ENCODE results near the gene GPATCH2. TPM values are rescaled to one million over a fixed set of nuclear protein-coding genes. Genes with fewer than 3 reads are reported as not detected.

GPATCH2 gene
- total RNA-seq, 2 experiments from 2014 or later = 6.0 to 6.6 TPM

DNA sequence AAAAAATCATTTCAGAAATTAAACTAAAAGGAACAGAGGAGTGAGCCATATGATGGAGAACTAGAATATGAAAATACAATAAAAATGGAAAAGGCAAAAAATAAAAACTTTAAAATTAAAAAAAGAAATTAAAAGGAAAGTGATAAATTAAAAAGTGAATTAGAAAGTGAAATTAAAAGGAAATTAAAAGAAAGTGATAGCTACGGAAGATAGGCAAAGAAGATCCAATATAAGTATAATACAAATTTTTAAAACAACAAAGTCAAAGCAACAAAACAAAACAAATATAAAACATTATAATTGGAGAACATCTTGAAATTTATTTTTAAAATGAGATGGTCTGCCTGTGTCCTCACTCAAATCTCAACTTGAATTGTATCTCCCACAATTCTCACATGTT is 165.8 kb downstream of the GPATCH2 start:
- CTCF ChIA-PET = no interaction called here
- Mint-ChIP-seq H3K27me3 (no peaks in the 10 kb centered on the region), H3K36me3 (ENCODE audit: low read depth) (peaks cover 14% of the 10 kb centered on the region), H3K4me1 (ENCODE audit: low read depth) (no peaks in the 10 kb centered on the region), H3K9me3 (peaks cover 12% of the 10 kb centered on the region), H3K27ac (no peak overlapping the region), H3K4me3 (no peak overlapping the region)
- DNase-seq = no peak
- no peak for ATAC-seq
- intact Hi-C loops (cut with micrococcal nuclease) = no loop called here
- TF ChIP-seq, protein P1, sequence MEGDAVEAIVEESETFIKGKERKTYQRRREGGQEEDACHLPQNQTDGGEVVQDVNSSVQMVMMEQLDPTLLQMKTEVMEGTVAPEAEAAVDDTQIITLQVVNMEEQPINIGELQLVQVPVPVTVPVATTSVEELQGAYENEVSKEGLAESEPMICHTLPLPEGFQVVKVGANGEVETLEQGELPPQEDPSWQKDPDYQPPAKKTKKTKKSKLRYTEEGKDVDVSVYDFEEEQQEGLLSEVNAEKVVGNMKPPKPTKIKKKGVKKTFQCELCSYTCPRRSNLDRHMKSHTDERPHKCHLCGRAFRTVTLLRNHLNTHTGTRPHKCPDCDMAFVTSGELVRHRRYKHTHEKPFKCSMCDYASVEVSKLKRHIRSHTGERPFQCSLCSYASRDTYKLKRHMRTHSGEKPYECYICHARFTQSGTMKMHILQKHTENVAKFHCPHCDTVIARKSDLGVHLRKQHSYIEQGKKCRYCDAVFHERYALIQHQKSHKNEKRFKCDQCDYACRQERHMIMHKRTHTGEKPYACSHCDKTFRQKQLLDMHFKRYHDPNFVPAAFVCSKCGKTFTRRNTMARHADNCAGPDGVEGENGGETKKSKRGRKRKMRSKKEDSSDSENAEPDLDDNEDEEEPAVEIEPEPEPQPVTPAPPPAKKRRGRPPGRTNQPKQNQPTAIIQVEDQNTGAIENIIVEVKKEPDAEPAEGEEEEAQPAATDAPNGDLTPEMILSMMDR (IDR thresholded peaks at IDR 0.05) = no peak
- POLR2A ChIA-PET = no interaction called here

DNA sequence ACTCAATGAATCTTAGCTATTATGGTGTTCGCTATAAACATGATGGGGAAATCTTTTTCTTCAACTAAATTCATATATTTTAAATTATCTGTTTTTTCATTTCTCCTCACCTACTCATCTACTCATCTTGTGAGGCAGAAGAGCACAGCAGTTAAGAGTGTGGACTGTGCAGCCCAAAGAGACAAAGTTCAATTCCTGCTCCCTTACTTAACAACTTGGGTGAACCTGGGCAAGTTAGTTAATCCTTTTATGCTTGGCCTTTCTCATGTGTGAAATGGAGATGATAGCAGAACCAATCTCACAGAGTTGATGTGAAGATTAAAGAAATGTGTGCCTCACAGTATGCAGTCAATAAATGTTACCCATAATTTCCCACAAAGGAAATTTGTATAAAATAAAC is 168.2 kb downstream of the GPATCH2 start:
- H3K27me3 Mint-ChIP-seq = no peaks in the 10 kb centered on the region
- intact Hi-C loops (cut with micrococcal nuclease) = no loop called here
- H3K4me1 Mint-ChIP-seq (ENCODE audit: low read depth) = no peaks in the 10 kb centered on the region
- ATAC-seq (no peak), DNase-seq (no peak)
- H3K27ac Mint-ChIP-seq = no peak overlapping the region
- CTCF ChIA-PET = no interaction called here
- POLR2A ChIA-PET = no interaction called here
- no peak overlapping the region for H3K4me3 Mint-ChIP-seq
- TF ChIP-seq, protein P1 (IDR thresholded peaks at IDR 0.05) = no peak
- H3K9me3 Mint-ChIP-seq = peaks cover 12% of the 10 kb centered on the region
- peaks cover 17% of the 10 kb centered on the region for H3K36me3 Mint-ChIP-seq (ENCODE audit: low read depth)

- Mint-ChIP-seq H3K4me3 (no peak overlapping the region), H3K9me3 (peaks cover 12% of the 10 kb centered on the region), H3K4me1 (ENCODE audit: low read depth) (no peaks in the 10 kb centered on the region), H3K36me3 (ENCODE audit: low read depth) (peaks cover 20% of the 10 kb centered on the region), H3K27ac (no peak overlapping the region), H3K27me3 (no peaks in the 10 kb centered on the region)
- ATAC-seq (no peak), DNase-seq (no peak)
- CTCF ChIA-PET = no interaction called here
- POLR2A ChIA-PET = no interaction called here
- TF ChIP-seq, protein P1 (IDR thresholded peaks at IDR 0.05) = no peak
- intact Hi-C loops (cut with micrococcal nuclease) = no loop called here
These were observed 168.7 kb downstream of the GPATCH2 start for GRCh38 chr1:217462159-217462558.

GRCh38 chr1:217457016-217457415 is 173.9 kb downstream of the GPATCH2 start:
- Mint-ChIP-seq H3K27me3 (no peaks in the 10 kb centered on the region), H3K4me3 (no peak overlapping the region), H3K4me1 (ENCODE audit: low read depth) (no peaks in the 10 kb centered on the region), H3K9me3 (no peaks in the 10 kb centered on the region), H3K27ac (no peak overlapping the region), H3K36me3 (ENCODE audit: low read depth) (peaks cover 11% of the 10 kb centered on the region)
- TF ChIP-seq, protein P1 (IDR thresholded peaks at IDR 0.05) = no peak
- intact Hi-C loops (cut with micrococcal nuclease) = no loop called here
- ATAC-seq (no peak), DNase-seq (no peak)
- POLR2A ChIA-PET = no interaction called here
- CTCF ChIA-PET = no interaction called here

DNA sequence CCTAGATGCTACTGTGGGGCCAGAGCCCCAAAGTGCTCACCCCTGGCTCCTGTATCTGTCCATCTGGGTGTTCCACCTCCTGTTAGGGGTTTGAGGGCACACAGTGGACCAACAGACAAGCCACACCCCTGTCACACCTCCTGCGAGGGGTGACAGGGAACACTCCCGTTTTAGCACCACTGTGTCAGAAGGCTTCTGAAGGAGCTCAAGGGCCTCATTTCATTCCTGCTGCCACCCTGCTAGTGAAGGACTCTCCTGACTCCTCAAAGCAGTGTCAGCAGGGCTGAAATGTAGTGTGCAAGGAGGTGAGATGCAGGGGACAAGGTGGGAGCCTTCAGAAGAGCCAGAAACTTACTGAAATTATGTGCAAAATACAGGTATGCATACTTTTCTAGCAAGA is 174.6 kb downstream of the GPATCH2 start:
- ATAC-seq (no peak), DNase-seq (no peak)
- intact Hi-C loops (cut with micrococcal nuclease) = no loop called here
- Mint-ChIP-seq H3K27ac (no peak overlapping the region), H3K27me3 (no peaks in the 10 kb centered on the region), H3K4me3 (no peak overlapping the region), H3K36me3 (ENCODE audit: low read depth) (peaks cover 11% of the 10 kb centered on the region), H3K4me1 (ENCODE audit: low read depth) (no peaks in the 10 kb centered on the region), H3K9me3 (no peaks in the 10 kb centered on the region)
- POLR2A ChIA-PET = no interaction called here
- TF ChIP-seq, protein P1 (IDR thresholded peaks at IDR 0.05) = no peak
- CTCF ChIA-PET = no interaction called here
